C4-2B (cell line): ENCODE data around the gene CLPTM1.

Experiments used
- H3K27ac ChIP-seq: fragments of 450-650 bp; 2 replicates; pipeline ENCODE4 v1.5.1; 2017
- ZFX ChIP-seq: fragments of 450-650 bp; IDR thresholded peaks from 2 replicates; pipeline ENCODE4 v1.6.1; 2017
- TF ChIP-seq, protein P1 (sequence below): fragments of 450-650 bp; conservative IDR thresholded peaks from 2 replicates; pipeline ENCODE4 v1.5.1; 2017; ENCODE audit warnings: mild to moderate bottlenecking

Gene CLPTM1

DNA sequence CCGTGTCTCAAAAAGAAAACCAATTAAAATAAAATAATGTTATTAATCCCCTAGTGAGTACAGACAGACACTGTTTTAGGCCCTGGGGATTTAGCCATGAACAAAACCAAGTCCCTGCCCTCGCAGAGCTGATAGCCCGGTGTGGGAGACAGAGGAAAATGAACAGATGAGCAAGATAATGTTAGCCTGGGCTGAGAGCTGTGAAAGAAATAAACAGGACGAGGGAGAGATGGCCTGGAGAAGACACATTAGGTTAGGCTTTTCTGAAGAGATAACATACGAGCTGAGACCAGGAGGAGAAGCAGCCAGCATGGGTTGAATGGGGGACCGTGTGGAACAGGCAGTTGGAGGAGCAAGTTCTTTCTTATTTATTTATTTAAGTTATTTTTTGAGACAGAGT is 55.1 kb downstream of the CLPTM1 start:
- H3K27ac ChIP-seq: no peak overlapping the region
- no peak for TF ChIP-seq ZFX
- TF ChIP-seq, protein P1, sequence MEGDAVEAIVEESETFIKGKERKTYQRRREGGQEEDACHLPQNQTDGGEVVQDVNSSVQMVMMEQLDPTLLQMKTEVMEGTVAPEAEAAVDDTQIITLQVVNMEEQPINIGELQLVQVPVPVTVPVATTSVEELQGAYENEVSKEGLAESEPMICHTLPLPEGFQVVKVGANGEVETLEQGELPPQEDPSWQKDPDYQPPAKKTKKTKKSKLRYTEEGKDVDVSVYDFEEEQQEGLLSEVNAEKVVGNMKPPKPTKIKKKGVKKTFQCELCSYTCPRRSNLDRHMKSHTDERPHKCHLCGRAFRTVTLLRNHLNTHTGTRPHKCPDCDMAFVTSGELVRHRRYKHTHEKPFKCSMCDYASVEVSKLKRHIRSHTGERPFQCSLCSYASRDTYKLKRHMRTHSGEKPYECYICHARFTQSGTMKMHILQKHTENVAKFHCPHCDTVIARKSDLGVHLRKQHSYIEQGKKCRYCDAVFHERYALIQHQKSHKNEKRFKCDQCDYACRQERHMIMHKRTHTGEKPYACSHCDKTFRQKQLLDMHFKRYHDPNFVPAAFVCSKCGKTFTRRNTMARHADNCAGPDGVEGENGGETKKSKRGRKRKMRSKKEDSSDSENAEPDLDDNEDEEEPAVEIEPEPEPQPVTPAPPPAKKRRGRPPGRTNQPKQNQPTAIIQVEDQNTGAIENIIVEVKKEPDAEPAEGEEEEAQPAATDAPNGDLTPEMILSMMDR: no peak

GRCh38 chr19:45011959-45012358 is 56.8 kb downstream of the CLPTM1 start:
- no peak overlapping the region for H3K27ac ChIP-seq
- TF ChIP-seq ZFX: no peak
- TF ChIP-seq, protein P1: no peak

GRCh38 chr19:45016388-45017314 is 61.5 kb downstream of the CLPTM1 start:
- H3K27ac ChIP-seq: no peak overlapping the region
- TF ChIP-seq ZFX: no peak
- TF ChIP-seq, protein P1: peak; percentile 65

GRCh38 chr19:45019187-45019586 is 64.0 kb downstream of the CLPTM1 start:
- no peak overlapping the region for H3K27ac ChIP-seq
- no peak for TF ChIP-seq ZFX
- TF ChIP-seq, protein P1: no peak

- no peak overlapping the region for H3K27ac ChIP-seq
- TF ChIP-seq, protein P1: no peak
- TF ChIP-seq ZFX: no peak
These were observed 64.9 kb downstream of the CLPTM1 start for GRCh38 chr19:45020071-45020470.

DNA sequence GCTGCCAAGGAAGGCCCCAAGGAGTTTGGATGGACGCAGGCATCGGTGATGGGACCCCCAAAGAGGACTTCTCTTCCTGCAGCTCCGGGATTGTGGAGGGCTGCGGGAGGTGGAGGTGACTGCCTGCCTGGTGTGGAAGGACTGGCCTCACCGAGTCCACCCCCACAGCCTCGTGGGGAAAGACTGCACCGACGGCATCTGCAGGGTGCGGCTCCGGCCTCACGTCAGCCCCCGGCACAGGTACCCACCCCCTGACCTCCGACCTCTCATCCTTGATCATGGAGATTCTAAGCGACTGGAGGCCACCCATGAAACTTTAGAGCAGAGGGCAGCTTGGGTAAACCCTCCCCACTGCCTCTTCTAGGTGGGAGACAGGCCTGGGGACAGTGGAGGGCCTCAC is 66.8 kb downstream of the CLPTM1 start:
- no peak overlapping the region for H3K27ac ChIP-seq
- TF ChIP-seq, protein P1: no peak
- no peak for TF ChIP-seq ZFX

- TF ChIP-seq, protein P1: no peak
- TF ChIP-seq ZFX: no peak
- no peak overlapping the region for H3K27ac ChIP-seq
These were observed 67.9 kb downstream of the CLPTM1 start for GRCh38 chr19:45023048-45023447.
